Body of pancreas (tissue), 4 donors: ENCODE results near the gene MAN2A2. TPM values are rescaled to one million over a fixed set of nuclear protein-coding genes. Genes with fewer than 3 reads are reported as not detected.

Experiments used
- ATAC-seq: fragments of 150-250 bp; one replicate; pipeline ENCODE4 v1.9.1; 2016
- DNase-seq, 4 donors: peaks; one replicate each; pipeline ENCODE4 v3.0.0-alpha.2; 2019
- H3K27ac ChIP-seq, 4 donors: fragments of 200-600 bp; sonication (generic); 1 replicate in 3 of 4; 2 replicates in 1 of 4; pipeline versions ENCODE4 v1.5.1 to v1.6.1; 2016 to 2019; ENCODE audit warnings: mild to moderate bottlenecking in 1 of 4, mixed read lengths in 1 of 4, moderate library complexity in 1 of 4
- H3K27me3 ChIP-seq, 2 donors: fragments of 200-600 bp; sonication (generic); one replicate each; pipeline ENCODE4 v1.6.0; 2016; ENCODE audit warnings: mild to moderate bottlenecking in 1 of 2
- H3K36me3 ChIP-seq, 2 donors: fragments of 200-600 bp; sonication (generic); replicated peaks in 1 of 2; 2 replicates each; pipeline ENCODE4 v1.5.1; 2016; ENCODE audit warnings: low read depth in 2 of 2; ENCODE audit not compliant: insufficient read depth in 1 of 2
- H3K4me1 ChIP-seq: fragments of 200-600 bp; sonication (generic); one replicate; pipeline ENCODE4 v1.6.0; 2016
- H3K4me3 ChIP-seq, 2 donors: fragments of 200-600 bp; sonication (generic); 1 replicate in 1 of 2; 2 replicates in 1 of 2; pipeline ENCODE4 v1.5.1; 2016 to 2019
- H3K9me3 ChIP-seq, 3 donors: fragments of 200-600 bp; sonication (generic); 1 replicate in 2 of 3; 2 replicates in 1 of 3; pipeline ENCODE4 v1.5.1; 2016
- POLR2A ChIP-seq, 3 donors: fragments of 450-650 bp; IDR thresholded peaks; one replicate each; pipeline ENCODE4 v1.6.1; 2016; ENCODE audit warnings: antibody characterized with exemption in 3 of 3, mild to moderate bottlenecking in 2 of 3
- WGBS, 2 donors: methylation state at CpG; one replicate each; pipeline ENCODE4 v1.1.5; 2017; 5-methylcytosine and 5-hydroxymethylcytosine counted together
- intact Hi-C: fragments of 100-400 bp; cut with DNase I; formaldehyde crosslinking; loops from one replicate; pipeline ENCODE4 v1.15.1; 2023
- total RNA-seq, 2 donors: library from RNA; depleted of rRNA; stranded (reverse); fragments of >200 nt; gene quantifications; one replicate each; pipeline ENCODE4 v1.1.0, GENCODE V29; 2016
- TF ChIP-seq, protein P1 (sequence below), 7 experiments: fragments of 450-650 bp in 4 of 7; fragments of 200-600 bp in 3 of 7; sonication (generic) in 3 of 7; IDR thresholded peaks; one replicate each; pipeline ENCODE4 v1.5.1; 2016 to 2019; ENCODE audit warnings: antibody characterized with exemption in 7 of 7

Gene MAN2A2
- total RNA-seq, 2 donors from 2014 or later: 78.9 to 138 TPM

DNA sequence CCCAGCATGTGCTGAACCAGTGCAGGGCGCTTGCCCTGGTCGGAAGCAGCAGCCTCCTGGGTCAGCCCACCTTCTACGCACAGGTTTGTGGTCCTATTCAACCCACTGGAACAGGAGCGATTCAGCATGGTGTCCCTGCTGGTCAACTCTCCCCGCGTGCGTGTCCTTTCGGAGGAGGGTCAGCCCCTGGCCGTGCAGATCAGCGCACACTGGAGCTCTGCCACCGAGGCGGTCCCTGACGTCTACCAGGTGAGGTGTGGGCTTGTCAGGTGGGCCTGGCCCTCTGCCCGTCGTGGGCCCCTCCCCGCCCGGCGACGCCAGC, 8.2 kb downstream of the MAN2A2 start:
- Histone ChIP-seq H3K9me3 (no peaks in the 10 kb centered on the region), H3K27me3 (no peaks in the 10 kb centered on the region), H3K36me3 (peaks cover 33 to 65% of the 10 kb centered on the region in 2 donors), H3K27ac (no peak overlapping the region), H3K4me1 (peaks cover 17% of the 10 kb centered on the region), H3K4me3 (no peak overlapping the region)
- TF ChIP-seq, protein P1, sequence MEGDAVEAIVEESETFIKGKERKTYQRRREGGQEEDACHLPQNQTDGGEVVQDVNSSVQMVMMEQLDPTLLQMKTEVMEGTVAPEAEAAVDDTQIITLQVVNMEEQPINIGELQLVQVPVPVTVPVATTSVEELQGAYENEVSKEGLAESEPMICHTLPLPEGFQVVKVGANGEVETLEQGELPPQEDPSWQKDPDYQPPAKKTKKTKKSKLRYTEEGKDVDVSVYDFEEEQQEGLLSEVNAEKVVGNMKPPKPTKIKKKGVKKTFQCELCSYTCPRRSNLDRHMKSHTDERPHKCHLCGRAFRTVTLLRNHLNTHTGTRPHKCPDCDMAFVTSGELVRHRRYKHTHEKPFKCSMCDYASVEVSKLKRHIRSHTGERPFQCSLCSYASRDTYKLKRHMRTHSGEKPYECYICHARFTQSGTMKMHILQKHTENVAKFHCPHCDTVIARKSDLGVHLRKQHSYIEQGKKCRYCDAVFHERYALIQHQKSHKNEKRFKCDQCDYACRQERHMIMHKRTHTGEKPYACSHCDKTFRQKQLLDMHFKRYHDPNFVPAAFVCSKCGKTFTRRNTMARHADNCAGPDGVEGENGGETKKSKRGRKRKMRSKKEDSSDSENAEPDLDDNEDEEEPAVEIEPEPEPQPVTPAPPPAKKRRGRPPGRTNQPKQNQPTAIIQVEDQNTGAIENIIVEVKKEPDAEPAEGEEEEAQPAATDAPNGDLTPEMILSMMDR (IDR thresholded peaks at IDR 0.05): no peak
- no peak for TF ChIP-seq POLR2A (IDR thresholded peaks at IDR 0.05)
- intact Hi-C loops: no loop called here
- 85 to 89% methylated on average over 13 to 16 of the region's 19 CpGs for WGBS, 2 donors
- DNase-seq (no peak), ATAC-seq (no peak)

DNA sequence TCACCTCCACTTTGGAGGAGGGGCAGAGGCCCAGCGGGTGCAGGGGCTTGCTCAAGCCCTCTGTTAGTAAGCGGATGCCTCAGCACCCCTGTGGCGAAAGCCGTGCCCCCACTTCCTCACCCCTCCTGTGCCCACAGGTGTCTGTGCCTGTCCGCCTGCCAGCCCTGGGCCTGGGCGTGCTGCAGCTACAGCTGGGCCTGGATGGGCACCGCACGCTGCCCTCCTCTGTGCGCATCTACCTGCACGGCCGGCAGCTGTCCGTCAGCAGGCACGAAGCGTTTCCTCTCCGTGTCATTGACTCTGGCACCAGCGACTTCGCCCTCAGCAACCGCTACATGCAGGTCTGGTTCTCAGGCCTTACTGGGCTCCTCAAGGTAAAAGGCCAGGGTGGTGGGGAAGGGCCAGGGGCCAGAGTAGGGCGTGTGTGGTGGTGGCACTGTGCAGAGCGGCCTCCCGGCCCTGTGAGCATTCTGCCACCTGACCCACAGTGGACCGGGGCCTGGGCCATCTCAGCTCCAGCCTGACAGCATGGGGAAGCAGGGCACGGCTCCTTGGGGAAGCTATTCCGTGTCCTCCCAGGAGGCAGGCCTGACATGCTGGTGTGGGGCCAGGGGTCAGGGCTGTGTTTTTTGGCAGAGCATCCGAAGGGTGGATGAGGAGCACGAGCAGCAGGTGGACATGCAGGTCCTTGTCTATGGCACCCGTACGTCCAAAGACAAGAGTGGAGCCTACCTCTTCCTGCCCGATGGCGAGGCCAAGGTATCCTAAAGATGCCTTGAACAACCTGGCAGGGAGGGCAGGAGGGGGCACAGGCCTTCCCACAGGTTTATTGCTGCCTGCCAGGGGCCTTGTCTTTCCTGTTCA, 9.0 kb downstream of the MAN2A2 start:
- TF ChIP-seq, protein P1 (IDR thresholded peaks at IDR 0.05): no peak
- TF ChIP-seq POLR2A (IDR thresholded peaks at IDR 0.05): no peak
- no peak for DNase-seq
- peaks cover 39 to 63% of the 10 kb centered on the region in 2 donors for H3K36me3 ChIP-seq
- H3K27ac ChIP-seq: no peak overlapping the region
- no peak overlapping the region for H3K4me3 ChIP-seq
- 90 to 94% methylated on average over 15 to 22 of the region's 30 CpGs for WGBS, 2 donors
- H3K27me3 ChIP-seq: no peaks in the 10 kb centered on the region
- no peak for ATAC-seq
- intact Hi-C loops: no loop called here
- peaks cover 8% of the 10 kb centered on the region for H3K4me1 ChIP-seq
- no peaks in the 10 kb centered on the region for H3K9me3 ChIP-seq

DNA sequence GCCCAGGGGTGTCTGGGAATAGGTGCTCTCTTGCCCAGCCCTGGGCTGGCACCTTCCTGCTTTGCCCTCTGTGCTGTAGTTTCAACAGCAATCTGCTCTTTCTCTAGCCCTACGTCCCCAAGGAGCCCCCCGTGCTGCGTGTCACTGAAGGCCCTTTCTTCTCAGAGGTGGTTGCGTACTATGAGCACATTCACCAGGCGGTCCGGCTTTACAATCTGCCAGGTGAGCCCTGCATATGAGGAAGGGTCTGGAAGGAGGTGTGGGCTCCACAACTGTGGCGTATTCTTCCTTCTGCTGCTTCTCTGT, 9.6 kb downstream of the MAN2A2 start:
- intact Hi-C loops: no loop called here
- 94 to 99% methylated on average over 7 of the region's 7 CpGs for WGBS, 2 donors
- H3K9me3 ChIP-seq: no peaks in the 10 kb centered on the region
- H3K36me3 ChIP-seq: peaks cover 39 to 67% of the 10 kb centered on the region in 2 donors
- H3K27ac ChIP-seq: no peak overlapping the region
- TF ChIP-seq POLR2A (IDR thresholded peaks at IDR 0.05): no peak
- TF ChIP-seq, protein P1 (IDR thresholded peaks at IDR 0.05): no peak
- H3K27me3 ChIP-seq: no peaks in the 10 kb centered on the region
- no peak overlapping the region for H3K4me3 ChIP-seq
- ATAC-seq (no peak), DNase-seq (no peak)
- H3K4me1 ChIP-seq: peaks cover 2% of the 10 kb centered on the region

DNA sequence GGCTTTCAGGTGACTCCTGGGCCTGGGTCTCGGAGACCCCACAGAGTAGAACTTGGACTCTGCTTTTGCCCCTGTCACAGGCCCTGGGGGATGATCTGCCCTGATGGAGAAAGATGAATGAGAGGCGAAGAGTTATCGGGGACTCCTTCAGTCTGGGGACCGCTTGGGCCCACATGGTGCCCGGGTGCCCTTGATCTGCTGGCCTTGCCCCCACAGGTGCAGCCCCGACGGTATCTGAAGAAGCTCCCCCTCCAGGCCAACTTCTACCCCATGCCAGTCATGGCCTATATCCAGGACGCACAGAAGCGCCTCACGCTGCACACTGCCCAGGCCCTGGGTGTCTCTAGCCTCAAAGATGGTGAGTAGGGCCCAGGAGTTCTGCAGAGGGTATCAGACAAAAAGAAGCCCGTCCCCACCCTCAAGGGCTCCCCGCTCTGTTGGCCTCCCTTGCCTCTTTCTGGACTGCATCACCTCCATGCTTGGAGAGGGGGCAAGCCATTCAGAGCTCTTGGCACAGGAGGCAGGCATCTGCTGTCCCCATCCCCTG, 10.4 kb downstream of the MAN2A2 start:
- Histone ChIP-seq H3K36me3 (peaks cover 41 to 74% of the 10 kb centered on the region in 2 donors), H3K27me3 (no peaks in the 10 kb centered on the region), H3K4me1 (no peaks in the 10 kb centered on the region), H3K4me3 (no peak overlapping the region), H3K27ac (no peak overlapping the region), H3K9me3 (no peaks in the 10 kb centered on the region)
- intact Hi-C loops: no loop called here
- WGBS, 2 donors: 92 to 93% methylated on average over 10 to 12 of the region's 12 CpGs
- TF ChIP-seq POLR2A (IDR thresholded peaks at IDR 0.05): no peak
- TF ChIP-seq, protein P1 (IDR thresholded peaks at IDR 0.05): no peak
- ATAC-seq (no peak), DNase-seq (no peak)
